Psoas muscle (tissue), 8 donors: ENCODE results near the gene C10orf71. TPM values are rescaled to one million over a fixed set of nuclear protein-coding genes. Genes with fewer than 3 reads are reported as not detected.

ENCODE experiments used
- ATAC-seq, 4 donors: fragments of 200-7000 bp; cut with Tn5 transposase; one replicate each; pipeline ENCODE4 v1.9.1; 2020; ENCODE audit warnings: moderate library complexity in 3 of 4, mild to moderate bottlenecking in 2 of 4
- DNase-seq, 2 donors: peaks; one replicate each; pipeline ENCODE4 v3.0.0-alpha.2; 2020
- H3K27ac ChIP-seq: fragments of 200-600 bp; one replicate; pipeline ENCODE4 v1.8.0; 2022
- H3K27me3 ChIP-seq, 3 donors: fragments of 200-600 bp in 1 of 3; one replicate each; pipeline versions ENCODE4 v1.6.1 to v1.8.0; 2013 to 2022; ENCODE audit warnings: low read length in 2 of 3, mild to moderate bottlenecking in 2 of 3, moderate library complexity in 1 of 3; ENCODE audit not compliant: insufficient read depth in 3 of 3
- H3K36me3 ChIP-seq, 2 donors: fragments of 200-600 bp in 1 of 2; one replicate each; pipeline versions ENCODE4 v1.6.1 to v1.8.0; 2013 to 2022; ENCODE audit warnings: low read depth in 1 of 2, mild to moderate bottlenecking in 1 of 2, moderate library complexity in 1 of 2; ENCODE audit not compliant: insufficient read depth in 1 of 2
- H3K4me1 ChIP-seq: fragments of 200-600 bp; one replicate; pipeline ENCODE4 v1.8.0; 2022
- H3K4me3 ChIP-seq: fragments of 200-600 bp; one replicate; pipeline ENCODE4 v1.8.0; 2022; ENCODE audit warnings: mild to moderate bottlenecking
- H3K9me3 ChIP-seq: fragments of 200-600 bp; one replicate; pipeline ENCODE4 v1.8.0; 2022
- CTCF ChIP-seq: fragments of 200-600 bp; IDR thresholded peaks from one replicate; pipeline ENCODE4 v1.8.0; 2022; ENCODE audit warnings: antibody characterized with exemption
- WGBS, 3 donors: extraction: QIAGEN DNeasy Blood & Tissue Kit; methylation state at CpG; one replicate each; pipeline versions ENCODE4 v1.1.6 to v1.1.7; 2013; 5-methylcytosine and 5-hydroxymethylcytosine counted together
- intact Hi-C, 2 donors: fragments of 100-400 bp; cut with DNase I; formaldehyde crosslinking; loops; one replicate each; pipeline versions ENCODE4 v1.11.0 to v1.14.2; 2022
- polyA plus RNA-seq, 3 donors: library from polyadenylated mRNA; stranded (reverse); fragments of 200-250 nt; gene quantifications; one replicate each; pipeline ENCODE4 v1.2.3, GENCODE V29; 2013
- total RNA-seq, 4 donors: library from RNA; stranded (reverse); fragmentation: NEBNext Ultra II Directional in 2 of 4; extraction: Animal tissue kit (Norgen Biotek cat#: 25700) in 2 of 4; gene quantifications; one replicate each; pipeline versions ENCODE4 v1.2.1 to v1.2.4, GENCODE V29; 2021 to 2023
- donor health status: healthy with polysubstance abuse.
- donor health status: DM: no; HTN: no; CAD: no; lungs with moderate emphysema.
- donor health status: Bipolar disorder and iron deficiency.
- donor health status: healthy.
- donor health status: DM: yes; HTN: yes; CAD: no.
- donor health status: DM: no; HTN: no; CAD: no.
- donor health status: DM: no; HTN: no; CAD: no.
- donor health status: DM: yes; HTN: yes; CAD: no.

Gene C10orf71
- total and polyA plus RNA-seq, 7 donors, result 4.2 to 356 (median 83.8) TPM

GRCh38 chr10:49356181-49356580 is 57.2 kb downstream of the C10orf71 start:
- Histone ChIP-seq H3K27me3 (peaks cover 0 to 7% (median 3%) of the 10 kb centered on the region in 3 donors), H3K9me3 (peaks cover 6% of the 10 kb centered on the region), H3K4me1 (no peaks in the 10 kb centered on the region), H3K4me3 (no peak overlapping the region), H3K27ac (no peak overlapping the region), H3K36me3 (no peaks in the 10 kb centered on the region)
- no peak for ATAC-seq
- WGBS, 3 donors, result 65 to 82% (median 78%) methylated on average over 4 of the region's 4 CpGs
- no peak for TF ChIP-seq CTCF
- intact Hi-C loops, result no loop called here
- DNase-seq, result no peak

GRCh38 chr10:49356944-49357343 is 58.0 kb downstream of the C10orf71 start:
- H3K36me3 ChIP-seq, result no peaks in the 10 kb centered on the region
- H3K4me1 ChIP-seq, result no peaks in the 10 kb centered on the region
- ATAC-seq, result no peak
- peaks cover 0 to 8% (median 3%) of the 10 kb centered on the region in 3 donors for H3K27me3 ChIP-seq
- DNase-seq, result no peak
- TF ChIP-seq CTCF, result no peak
- intact Hi-C loops, result no loop called here
- no peak overlapping the region for H3K27ac ChIP-seq
- WGBS, 3 donors, result 95 to 100% (median 96%) methylated on average over 1 of the region's 1 CpG
- no peak overlapping the region for H3K4me3 ChIP-seq
- peaks cover 6% of the 10 kb centered on the region for H3K9me3 ChIP-seq

GRCh38 chr10:49357910-49358309 is 58.9 kb downstream of the C10orf71 start:
- ATAC-seq (no peak), DNase-seq (no peak)
- H3K27ac ChIP-seq, result no peak overlapping the region
- no peaks in the 10 kb centered on the region for H3K36me3 ChIP-seq
- WGBS, 3 donors, result 73 to 82% (median 76%) methylated on average over 2 of the region's 2 CpGs
- peaks cover 0 to 12% (median 3%) of the 10 kb centered on the region in 3 donors for H3K27me3 ChIP-seq
- no peak overlapping the region for H3K4me3 ChIP-seq
- intact Hi-C loops, result no loop called here
- H3K4me1 ChIP-seq, result no peaks in the 10 kb centered on the region
- TF ChIP-seq CTCF, result no peak
- H3K9me3 ChIP-seq, result peaks cover 6% of the 10 kb centered on the region

GRCh38 chr10:49359349-49360270 is 60.6 kb downstream of the C10orf71 start:
- no peak for TF ChIP-seq CTCF
- Histone ChIP-seq H3K4me1 (no peaks in the 10 kb centered on the region), H3K9me3 (peaks cover 6% of the 10 kb centered on the region), H3K36me3 (no peaks in the 10 kb centered on the region), H3K27me3 (peaks cover 0 to 12% (median 0%) of the 10 kb centered on the region in 3 donors), H3K27ac (peak overlapping the region; percentile 23), H3K4me3 (no peak overlapping the region)
- intact Hi-C loops, result no loop called here
- peak in 2 of 4 donors; percentile 20 to 48 for ATAC-seq
- WGBS, 3 donors, result 21 to 32% (median 21%) methylated on average over 11 to 13 of the region's 13 CpGs
- DNase-seq, result no peak
